Endometrium (tissue), 2 donors: ENCODE results near the gene TP53I11.

Experiments used
- FAIRE-seq: peaks from 2 replicates; lab custom pipeline; 2012; peaks lifted over from hg19 to GRCh38; lab: Jason Lieb, UNC
- donor health status: control.
- donor health status: control.

TP53I11 gene

GRCh38 chr11:44912270-44912987 is 38.3 kb downstream of the TP53I11 start:
- no peak for FAIRE-seq

- no peak for FAIRE-seq
These were observed 39.5 kb downstream of the TP53I11 start for GRCh38 chr11:44911029-44911814.

- FAIRE-seq: no peak
These were observed 40.1 kb downstream of the TP53I11 start for GRCh38 chr11:44910591-44910990.

GRCh38 chr11:44909557-44909956 is 41.1 kb downstream of the TP53I11 start:
- FAIRE-seq: no peak

- no peak for FAIRE-seq
These were observed 44.0 kb downstream of the TP53I11 start for GRCh38 chr11:44906649-44907048.

GRCh38 chr11:44905131-44905866 is 45.4 kb downstream of the TP53I11 start:
- no peak for FAIRE-seq

GRCh38 chr11:44904261-44905020 is 46.2 kb downstream of the TP53I11 start:
- no peak for FAIRE-seq

DNA sequence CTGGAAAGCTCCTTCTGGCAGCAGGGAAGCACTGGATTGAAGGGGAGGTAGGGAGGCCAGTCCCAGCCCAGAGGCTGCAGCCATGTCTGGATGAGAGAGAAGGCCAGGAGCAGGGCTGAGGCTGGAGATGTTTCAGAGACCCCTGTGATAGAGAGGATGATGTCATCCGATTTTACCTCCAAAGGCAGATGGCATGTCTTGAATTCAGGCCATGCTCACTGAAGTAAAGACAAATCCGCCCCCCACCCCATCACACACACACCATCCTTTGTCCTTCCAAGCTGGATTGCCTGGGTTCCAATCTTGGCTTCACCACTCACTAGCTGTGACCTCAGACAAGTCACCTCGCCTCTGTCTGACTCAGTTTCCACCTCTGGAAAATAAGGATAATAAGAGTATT is 47.2 kb downstream of the TP53I11 start:
- FAIRE-seq: no peak

DNA sequence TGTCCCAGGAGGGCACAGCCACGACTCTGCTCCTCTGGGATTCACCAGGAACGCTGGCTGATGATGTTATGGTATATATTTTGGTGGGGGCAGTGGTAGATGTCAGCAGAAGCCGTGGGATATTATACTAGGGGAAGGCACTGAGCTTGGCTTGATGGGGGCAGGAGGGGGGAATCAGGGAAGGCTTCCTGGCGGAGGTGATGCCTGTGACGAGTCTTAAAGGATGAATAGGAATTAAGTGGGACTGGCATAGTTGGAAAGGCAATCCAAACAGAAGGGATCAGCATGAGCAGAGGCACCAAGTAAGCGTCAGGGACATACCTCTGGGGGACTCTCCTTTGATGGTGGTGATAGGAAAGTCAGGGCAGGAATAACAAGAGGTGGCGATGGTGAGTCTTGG is 47.6 kb downstream of the TP53I11 start:
- no peak for FAIRE-seq

DNA sequence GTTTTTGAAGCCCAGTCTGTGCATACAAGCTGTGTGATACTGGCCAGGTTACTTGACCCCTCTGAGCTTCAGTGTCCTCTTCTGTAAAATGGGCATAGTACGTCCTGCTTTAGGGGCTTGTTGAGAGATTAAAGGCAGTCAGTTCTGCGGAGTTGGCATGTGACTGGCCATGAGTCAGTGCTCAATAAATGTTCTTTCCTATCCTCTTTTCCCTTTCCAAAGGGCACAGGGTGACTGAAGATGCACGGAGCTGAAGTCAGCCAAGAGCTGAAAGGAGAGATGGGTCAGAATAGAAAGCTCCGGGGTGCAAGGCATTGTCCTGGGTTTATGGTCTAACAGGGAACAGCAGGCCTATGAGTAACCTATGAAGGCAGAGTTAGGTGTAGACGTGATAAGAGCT is 48.9 kb downstream of the TP53I11 start:
- FAIRE-seq: no peak

DNA sequence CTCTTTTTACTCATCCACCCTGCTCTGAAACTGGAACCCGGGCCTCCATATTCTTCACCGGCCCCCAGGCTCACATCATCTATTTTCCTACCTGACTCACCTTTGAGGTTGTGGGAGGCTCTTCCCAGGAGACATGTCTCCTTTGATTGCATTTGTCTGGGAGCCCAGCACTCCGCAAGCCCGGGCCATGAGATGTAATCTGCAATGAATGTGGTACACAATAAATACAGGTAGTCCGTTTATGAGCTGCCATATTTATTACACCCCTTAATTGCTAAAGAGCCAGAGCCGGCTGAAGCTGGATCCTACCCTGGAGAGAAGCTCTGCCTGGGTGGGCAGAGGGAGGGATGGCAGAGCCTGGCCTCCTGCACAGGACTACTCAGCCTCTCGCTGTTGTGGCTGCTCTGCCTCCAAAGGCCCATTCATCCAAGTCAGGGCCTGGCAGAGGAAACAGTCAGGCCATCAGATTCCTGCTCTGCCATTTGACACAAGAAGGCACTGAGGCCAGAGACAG is 49.5 kb downstream of the TP53I11 start:
- FAIRE-seq: no peak

GRCh38 chr11:44899959-44900358 is 50.7 kb downstream of the TP53I11 start:
- no peak for FAIRE-seq

DNA sequence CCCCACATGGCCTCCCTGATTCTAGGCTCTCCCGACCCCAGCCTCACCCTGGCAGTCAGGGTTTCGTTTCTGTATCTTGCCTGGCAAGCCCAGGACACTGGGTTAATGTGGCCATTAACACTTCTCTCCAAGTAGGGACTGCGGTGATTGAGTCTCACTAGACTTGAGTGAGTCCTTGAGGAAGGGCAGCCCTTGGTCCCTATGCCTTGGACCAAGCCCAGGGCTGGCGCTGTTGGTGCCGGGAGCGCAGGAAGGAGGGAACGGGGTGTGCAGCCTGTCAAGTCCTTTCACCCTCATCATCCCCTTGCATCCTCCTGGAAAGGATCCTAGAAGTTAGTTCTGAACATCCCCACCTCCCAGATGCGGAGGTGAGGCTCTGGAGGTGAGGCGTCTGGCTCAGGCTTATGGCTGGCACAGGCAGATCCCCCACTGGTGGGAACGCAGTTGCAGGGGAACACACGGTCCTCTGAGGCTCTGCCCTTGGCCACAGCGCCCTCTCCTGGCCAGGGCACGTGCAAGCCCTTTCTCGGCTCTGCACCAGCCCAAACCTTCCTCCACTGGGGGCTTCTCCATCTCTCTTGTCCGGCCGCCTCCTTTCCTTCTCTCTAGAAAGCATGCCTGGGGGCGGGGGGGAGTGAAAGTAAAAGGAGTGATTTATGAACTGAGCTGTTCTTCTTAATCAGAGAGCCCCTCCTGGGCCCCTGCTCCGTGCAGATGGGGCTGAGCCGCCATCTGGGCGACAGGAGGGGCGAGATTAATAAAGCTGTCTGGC is 56.7 kb downstream of the TP53I11 start:
- no peak for FAIRE-seq

DNA sequence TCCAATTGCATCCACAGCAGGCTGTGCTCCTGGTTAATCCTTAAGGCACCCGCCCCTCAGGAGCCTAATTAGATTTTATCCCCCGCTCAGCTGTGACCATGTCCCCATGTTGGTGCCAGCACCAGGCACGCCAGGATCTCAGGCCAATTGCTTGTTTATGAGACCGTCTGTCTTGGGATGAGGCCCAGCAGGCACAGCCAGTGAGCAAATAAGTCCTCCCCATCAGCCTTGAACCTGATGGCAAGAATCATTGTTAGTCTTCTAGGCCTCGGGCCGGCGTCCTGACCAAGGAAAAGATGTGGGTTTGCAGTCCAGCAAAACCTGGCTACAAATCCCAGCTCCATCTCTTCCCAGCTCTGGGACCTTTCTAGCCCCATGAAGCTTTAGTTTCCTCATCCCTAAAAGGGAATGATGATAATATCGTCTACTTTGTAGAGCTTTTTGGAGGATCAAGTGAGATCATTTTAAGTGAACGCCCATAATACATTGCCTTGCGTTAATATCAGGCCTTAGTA is 57.3 kb downstream of the TP53I11 start:
- FAIRE-seq: no peak

DNA sequence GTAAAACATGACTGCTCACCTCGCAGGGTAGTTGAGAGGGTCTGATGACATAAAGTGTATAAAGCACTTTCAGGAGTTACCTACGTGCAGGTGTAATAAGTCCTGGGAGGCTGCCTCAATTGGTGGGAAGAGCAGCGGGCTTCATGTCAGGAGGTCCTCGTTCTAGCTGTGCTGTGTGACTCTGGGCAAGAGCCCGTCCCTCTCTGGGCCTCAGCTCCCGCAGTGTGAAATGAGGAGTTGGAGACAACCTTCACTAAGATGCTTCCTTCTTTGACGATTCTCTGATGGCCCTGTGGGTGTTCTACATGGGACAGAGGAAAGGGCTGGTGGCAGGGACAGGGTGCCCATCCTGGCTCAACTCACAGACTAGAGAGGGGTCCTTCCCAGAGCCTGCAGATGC is 57.8 kb downstream of the TP53I11 start:
- FAIRE-seq: no peak

GRCh38 chr11:44889266-44889665 is 61.4 kb downstream of the TP53I11 start:
- FAIRE-seq: no peak

DNA sequence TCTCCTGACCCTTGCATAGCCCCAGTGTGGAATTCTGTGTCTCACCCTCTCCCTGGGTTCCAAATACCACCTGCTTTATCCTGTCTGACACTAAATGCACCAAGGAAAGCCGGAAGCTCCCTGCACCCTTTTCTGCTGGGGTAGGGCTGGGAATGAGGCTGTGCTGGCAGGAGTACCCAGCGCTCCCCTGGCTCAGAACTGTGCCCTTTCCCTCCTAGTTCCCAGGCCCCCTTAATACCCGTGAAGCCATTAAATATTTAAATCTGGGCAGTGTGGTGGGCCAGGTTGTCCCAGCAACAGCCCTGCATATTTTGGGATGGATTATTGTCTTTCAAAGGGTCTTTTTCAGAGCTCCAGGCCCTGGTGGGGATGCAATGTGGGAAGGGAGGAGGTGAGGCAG is 63.0 kb downstream of the TP53I11 start:
- FAIRE-seq: no peak

- FAIRE-seq: no peak
These were observed 63.9 kb downstream of the TP53I11 start for GRCh38 chr11:44886790-44887140.

DNA sequence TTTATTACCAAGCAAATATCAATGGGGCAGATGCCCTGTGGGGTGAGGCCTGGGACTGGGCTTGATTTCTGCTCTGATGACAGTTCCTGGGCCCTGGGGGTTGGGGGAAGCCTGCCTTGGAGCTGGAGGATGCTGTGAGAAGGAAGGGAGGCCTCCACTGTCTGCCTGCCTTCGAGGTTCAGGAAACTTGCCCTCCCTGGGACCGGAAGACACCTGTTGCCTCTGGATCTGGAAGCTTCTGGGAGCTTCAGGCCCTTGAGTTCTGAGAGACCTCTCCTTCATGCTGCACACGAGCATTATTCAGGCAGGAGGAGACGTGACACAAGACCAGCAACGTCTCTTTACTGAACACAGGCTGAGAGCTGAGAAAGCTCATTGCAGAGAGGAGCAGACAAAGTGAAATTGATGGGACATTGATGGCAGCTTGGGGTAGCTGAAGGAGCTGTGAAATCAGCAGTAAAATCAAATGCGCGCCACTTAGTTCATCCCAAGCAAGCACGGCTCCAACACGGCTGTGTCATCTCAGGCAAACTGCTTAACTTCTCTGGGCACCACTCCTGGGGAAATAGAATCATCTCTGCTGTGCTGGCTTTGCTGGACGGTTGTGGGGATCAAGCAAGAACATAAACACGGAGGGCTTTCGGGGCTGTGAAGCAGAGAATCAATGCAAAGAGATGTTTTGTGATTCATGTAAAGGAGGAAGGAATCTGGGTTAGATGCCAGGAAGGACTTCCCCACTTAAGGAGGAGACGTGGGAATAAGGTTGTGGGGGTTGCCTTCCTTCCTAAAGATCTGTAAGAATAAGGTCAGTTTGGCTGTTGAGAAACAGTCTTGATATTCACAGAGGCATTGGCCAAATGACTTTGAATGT is 64.5 kb downstream of the TP53I11 start:
- no peak for FAIRE-seq
